Measurements from ENCODE around the gene ETV1.
"Not testable (repeated sequence)": the region's sequence is repeated elsewhere in the genome, so short reads cannot be mapped to it uniquely, and the experiment has no call there.

ETV1 gene

DNA sequence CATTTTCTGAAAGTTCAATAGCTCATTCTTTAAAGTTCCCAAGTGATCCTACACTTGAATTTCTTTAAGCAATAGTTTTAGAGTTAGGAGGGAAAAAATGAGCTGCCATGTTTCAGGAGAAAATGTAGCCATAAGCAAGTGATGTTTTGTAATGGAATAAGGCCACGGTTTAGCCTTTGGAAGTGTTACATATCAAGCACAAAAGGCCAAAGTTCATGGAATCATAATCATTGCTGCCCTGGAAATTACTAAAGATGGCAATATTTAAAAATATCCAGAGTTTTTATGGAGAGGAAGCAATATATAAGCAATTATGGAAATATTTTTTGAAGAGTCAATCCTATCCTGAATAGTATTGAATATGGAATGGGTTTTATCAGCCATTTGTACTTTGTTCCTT is 68.4 kb downstream of the ETV1 start:
- Histone ChIP-seq H3K36me3 (ENCODE audit: control insufficient read depth, insufficient read depth, low read length) (no peaks in the 10 kb centered on the region), H4K8ac (ENCODE audit: low read depth, low read length) (no peak overlapping the region), H4K5ac (ENCODE audit: low read length) (no peak overlapping the region), H3K18ac (ENCODE audit: low read length) (no peak overlapping the region), H2AK5ac (ENCODE audit: low read length) (no peak overlapping the region), H3K23ac (ENCODE audit: low read length) (no peak overlapping the region), H2BK15ac (replicated peaks; ENCODE audit: low read depth) (no peak overlapping the region), H3K4ac (ENCODE audit: low read depth, low read length) (no peak overlapping the region), H3K4me2 (ENCODE audit: low read length) (no peak overlapping the region), H3K79me1 (ENCODE audit: low read length) (no peaks in the 10 kb centered on the region), H2BK5ac (ENCODE audit: low read length) (no peak overlapping the region), H3K9ac (ENCODE audit: low read length) (no peak overlapping the region), H3K56ac (ENCODE audit: low read length) (no peak overlapping the region), H3K4me1 (ENCODE audit: control insufficient read depth, low read depth, low read length) (no peaks in the 10 kb centered on the region), H3K4me3 (ENCODE audit: low read length) (no peak overlapping the region), H3K27ac (ENCODE audit: low read depth, low read length) (no peak overlapping the region), H2BK120ac (ENCODE audit: low read depth, low read length) (no peak overlapping the region), H3K79me2 (ENCODE audit: control insufficient read depth, insufficient read depth, low read length) (no peaks in the 10 kb centered on the region), H3K27me3 (ENCODE audit: insufficient read depth, low read length, poor library complexity) (no peaks in the 10 kb centered on the region)
- DNase-seq, result no peak
- no CpG with 5 or more reads among the region's 1 CpG for WGBS (ENCODE audit: extremely low coverage, insufficient coverage, low lambda C conversion rate)

DNA sequence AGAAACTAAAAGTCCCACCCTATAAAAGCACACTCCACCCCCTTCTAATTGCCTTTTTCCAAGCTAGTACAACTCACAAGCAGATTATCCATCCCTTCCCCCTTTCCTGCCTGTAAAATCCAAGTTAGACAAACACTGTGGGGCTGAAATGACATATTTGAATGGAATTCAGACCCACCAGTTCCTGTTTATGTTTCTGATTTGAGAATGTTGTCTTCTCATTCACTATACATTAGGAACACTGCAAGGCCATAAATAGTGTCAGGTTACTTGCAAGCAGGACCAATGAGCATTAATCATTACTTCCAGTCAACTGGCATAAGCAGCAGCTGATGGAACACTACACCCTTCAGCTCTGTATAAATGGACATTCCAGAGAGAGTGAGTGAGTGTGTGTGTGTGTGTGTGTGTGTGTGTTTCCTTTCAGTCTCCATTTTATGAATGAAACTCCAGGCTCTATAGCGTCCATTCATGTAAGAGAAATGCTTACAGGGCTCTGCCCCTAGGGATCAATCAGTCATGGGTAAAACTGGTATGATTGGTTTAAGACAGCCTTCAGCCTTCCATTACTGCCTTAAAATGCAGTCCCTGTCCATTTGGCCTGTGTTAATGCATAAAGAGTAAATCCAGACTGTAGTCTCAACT is 69.3 kb downstream of the ETV1 start:
- Histone ChIP-seq H3K56ac (ENCODE audit: low read length) (no peak overlapping the region), H3K36me3 (ENCODE audit: control insufficient read depth, insufficient read depth, low read length) (no peaks in the 10 kb centered on the region), H3K27me3 (ENCODE audit: insufficient read depth, low read length, poor library complexity) (no peaks in the 10 kb centered on the region), H4K8ac (ENCODE audit: low read depth, low read length) (no peak overlapping the region), H2BK5ac (ENCODE audit: low read length) (no peak overlapping the region), H4K5ac (ENCODE audit: low read length) (no peak overlapping the region), H3K18ac (ENCODE audit: low read length) (no peak overlapping the region), H3K9ac (ENCODE audit: low read length) (no peak overlapping the region), H3K23ac (ENCODE audit: low read length) (no peak overlapping the region), H3K4me1 (ENCODE audit: control insufficient read depth, low read depth, low read length) (no peaks in the 10 kb centered on the region), H3K4ac (ENCODE audit: low read depth, low read length) (no peak overlapping the region), H2BK15ac (replicated peaks; ENCODE audit: low read depth) (no peak overlapping the region), H3K79me1 (ENCODE audit: low read length) (no peaks in the 10 kb centered on the region), H3K4me3 (ENCODE audit: low read length) (no peak overlapping the region), H2BK120ac (ENCODE audit: low read depth, low read length) (no peak overlapping the region), H3K4me2 (ENCODE audit: low read length) (no peak overlapping the region), H3K27ac (ENCODE audit: low read depth, low read length) (no peak overlapping the region), H3K79me2 (ENCODE audit: control insufficient read depth, insufficient read depth, low read length) (no peaks in the 10 kb centered on the region), H2AK5ac (ENCODE audit: low read length) (no peak overlapping the region)
- peak; percentile 40 for DNase-seq
- no CpG with 5 or more reads among the region's 1 CpG for WGBS (ENCODE audit: extremely low coverage, insufficient coverage, low lambda C conversion rate)

DNA sequence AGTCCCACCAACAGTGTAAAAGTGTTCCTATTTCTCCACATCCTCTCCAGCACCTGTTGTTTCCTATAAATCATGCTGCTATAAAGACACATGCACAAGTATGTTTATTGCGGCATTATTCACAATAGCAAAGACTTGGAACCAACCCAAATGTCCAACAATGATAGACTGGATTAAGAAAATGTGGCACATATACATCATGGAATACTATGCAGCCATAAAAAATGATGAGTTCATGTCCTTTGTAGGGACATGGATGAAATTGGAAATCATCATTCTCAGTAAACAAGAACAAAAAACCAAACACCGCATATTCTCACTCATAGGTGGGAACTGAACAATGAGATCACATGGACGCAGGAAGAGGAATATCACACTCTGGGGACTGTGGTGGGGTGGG is 71.1 kb downstream of the ETV1 start:
- H3K4me3 ChIP-seq (ENCODE audit: low read length); H3K79me2 ChIP-seq (ENCODE audit: control insufficient read depth, insufficient read depth, low read length); H4K8ac ChIP-seq (ENCODE audit: low read depth, low read length); DNase-seq; H3K4ac ChIP-seq (ENCODE audit: low read depth, low read length); H3K36me3 ChIP-seq (ENCODE audit: control insufficient read depth, insufficient read depth, low read length); H3K9ac ChIP-seq (ENCODE audit: low read length); H3K27ac ChIP-seq (ENCODE audit: low read depth, low read length); H2BK15ac ChIP-seq (replicated peaks; ENCODE audit: low read depth); H3K4me2 ChIP-seq (ENCODE audit: low read length); H2BK120ac ChIP-seq (ENCODE audit: low read depth, low read length); H3K4me1 ChIP-seq (ENCODE audit: control insufficient read depth, low read depth, low read length); H4K5ac ChIP-seq (ENCODE audit: low read length); H3K27me3 ChIP-seq (ENCODE audit: insufficient read depth, low read length, poor library complexity); H3K18ac ChIP-seq (ENCODE audit: low read length); H2BK5ac ChIP-seq (ENCODE audit: low read length); H3K79me1 ChIP-seq (ENCODE audit: low read length); H3K23ac ChIP-seq (ENCODE audit: low read length); H2AK5ac ChIP-seq (ENCODE audit: low read length); H3K56ac ChIP-seq (ENCODE audit: low read length): not testable (repeated sequence)
- no CpG with 5 or more reads among the region's 3 CpGs for WGBS (ENCODE audit: extremely low coverage, insufficient coverage, low lambda C conversion rate)

DNA sequence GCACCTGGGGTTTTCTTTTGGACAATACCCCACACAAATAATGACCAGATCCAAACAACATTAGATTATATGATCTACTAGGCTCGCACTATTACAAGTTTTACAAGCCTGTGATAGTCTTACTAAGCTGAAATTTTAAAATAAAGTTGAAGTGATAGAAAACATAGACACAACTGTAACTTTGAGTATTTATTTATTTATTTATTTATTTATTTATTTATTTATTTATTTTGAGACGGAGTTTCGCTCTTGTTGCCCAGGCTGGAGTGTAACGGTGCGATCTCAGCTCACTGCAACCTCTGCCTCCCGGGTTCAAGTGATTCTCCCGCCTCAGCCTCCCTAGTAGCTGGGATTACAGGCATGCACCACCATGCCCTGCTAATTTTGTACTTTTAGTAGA is 72.4 kb downstream of the ETV1 start:
- H4K5ac ChIP-seq (ENCODE audit: low read length); H2AK5ac ChIP-seq (ENCODE audit: low read length): not testable (repeated sequence)

DNA sequence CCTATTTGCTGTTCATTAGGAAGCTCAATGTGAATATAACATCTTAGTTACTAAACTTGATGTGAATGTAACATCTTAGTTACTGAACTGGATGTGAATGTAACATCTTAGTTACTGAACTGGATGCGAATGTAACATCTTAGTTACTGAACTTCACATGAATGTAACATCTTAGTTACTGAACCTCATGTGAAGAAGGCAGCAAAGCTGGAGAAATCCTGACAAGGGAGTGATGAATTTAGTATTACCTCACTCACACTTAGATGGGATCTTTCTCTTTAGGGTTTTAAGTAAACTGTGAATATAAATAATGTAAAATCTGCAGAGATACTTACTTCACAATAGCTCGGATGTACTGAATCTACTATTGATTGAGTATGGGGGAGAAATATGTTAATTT is 73.6 kb downstream of the ETV1 start:
- Histone ChIP-seq H3K18ac (ENCODE audit: low read length) (no peak overlapping the region), H2AK5ac (ENCODE audit: low read length) (no peak overlapping the region), H3K79me2 (ENCODE audit: control insufficient read depth, insufficient read depth, low read length) (no peaks in the 10 kb centered on the region), H2BK120ac (ENCODE audit: low read depth, low read length) (no peak overlapping the region), H3K4me1 (ENCODE audit: control insufficient read depth, low read depth, low read length) (no peaks in the 10 kb centered on the region), H3K4me2 (ENCODE audit: low read length) (no peak overlapping the region), H3K36me3 (ENCODE audit: control insufficient read depth, insufficient read depth, low read length) (no peaks in the 10 kb centered on the region), H3K56ac (ENCODE audit: low read length) (no peak overlapping the region), H3K4me3 (ENCODE audit: low read length) (no peak overlapping the region), H3K23ac (ENCODE audit: low read length) (no peak overlapping the region), H4K5ac (ENCODE audit: low read length) (no peak overlapping the region), H4K8ac (ENCODE audit: low read depth, low read length) (no peak overlapping the region), H3K4ac (ENCODE audit: low read depth, low read length) (no peak overlapping the region), H2BK15ac (replicated peaks; ENCODE audit: low read depth) (no peak overlapping the region), H3K27me3 (ENCODE audit: insufficient read depth, low read length, poor library complexity) (no peaks in the 10 kb centered on the region), H3K27ac (ENCODE audit: low read depth, low read length) (no peak overlapping the region), H3K9ac (ENCODE audit: low read length) (no peak overlapping the region), H2BK5ac (ENCODE audit: low read length) (no peak overlapping the region), H3K79me1 (ENCODE audit: low read length) (no peaks in the 10 kb centered on the region)
- WGBS (ENCODE audit: extremely low coverage, insufficient coverage, low lambda C conversion rate), result no CpG with 5 or more reads among the region's 2 CpGs
- DNase-seq, result no peak

More for the DNA sequence above, 72.4 kb downstream of the ETV1 start:
- not testable (repeated sequence) for H3K4ac ChIP-seq (ENCODE audit: low read depth, low read length); H3K79me1 ChIP-seq (ENCODE audit: low read length); H2BK5ac ChIP-seq (ENCODE audit: low read length); H3K56ac ChIP-seq (ENCODE audit: low read length); H3K36me3 ChIP-seq (ENCODE audit: control insufficient read depth, insufficient read depth, low read length); H3K27me3 ChIP-seq (ENCODE audit: insufficient read depth, low read length, poor library complexity); H3K9ac ChIP-seq (ENCODE audit: low read length); DNase-seq; H3K27ac ChIP-seq (ENCODE audit: low read depth, low read length); H3K23ac ChIP-seq (ENCODE audit: low read length); H3K4me2 ChIP-seq (ENCODE audit: low read length); H3K4me1 ChIP-seq (ENCODE audit: control insufficient read depth, low read depth, low read length); H3K18ac ChIP-seq (ENCODE audit: low read length); H2BK120ac ChIP-seq (ENCODE audit: low read depth, low read length); H3K79me2 ChIP-seq (ENCODE audit: control insufficient read depth, insufficient read depth, low read length); H4K8ac ChIP-seq (ENCODE audit: low read depth, low read length); H3K4me3 ChIP-seq (ENCODE audit: low read length); H2BK15ac ChIP-seq (replicated peaks; ENCODE audit: low read depth)
- no CpG with 5 or more reads among the region's 7 CpGs for WGBS (ENCODE audit: extremely low coverage, insufficient coverage, low lambda C conversion rate)

DNA sequence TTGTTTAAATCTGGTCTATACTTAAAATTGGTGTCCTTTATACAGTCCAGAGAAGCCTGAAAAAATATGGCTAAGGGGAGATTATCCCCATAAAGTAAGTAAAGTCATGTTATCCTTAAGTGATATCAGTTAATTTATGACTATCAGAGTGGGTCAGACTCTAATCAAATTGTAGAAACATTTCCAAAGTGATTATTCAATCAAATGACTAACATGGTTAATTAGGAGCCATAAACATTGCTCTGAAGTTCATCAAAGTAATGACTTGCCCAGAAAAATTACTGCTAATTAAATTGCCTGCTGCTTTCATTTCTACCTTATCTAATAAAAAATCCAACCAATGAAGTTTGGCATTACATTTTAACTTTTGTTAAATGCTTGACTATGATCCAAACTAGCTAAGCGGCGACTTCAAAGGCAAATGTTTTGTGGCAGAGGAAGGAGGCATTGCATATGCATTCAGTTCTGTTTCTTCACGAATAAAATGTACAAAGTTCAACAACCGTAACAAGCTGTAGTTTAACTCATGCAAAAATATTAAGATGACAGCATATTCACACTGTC is 76.7 kb downstream of the ETV1 start:
- no peak overlapping the region for H3K4me2 ChIP-seq (ENCODE audit: low read length)
- no peak overlapping the region for H3K4ac ChIP-seq (ENCODE audit: low read depth, low read length)
- H2BK120ac ChIP-seq (ENCODE audit: low read depth, low read length), result no peak overlapping the region
- H4K8ac ChIP-seq (ENCODE audit: low read depth, low read length), result no peak overlapping the region
- no CpG with 5 or more reads among the region's 4 CpGs for WGBS (ENCODE audit: extremely low coverage, insufficient coverage, low lambda C conversion rate)
- H3K4me3 ChIP-seq (ENCODE audit: low read length), result no peak overlapping the region
- no peaks in the 10 kb centered on the region for H3K4me1 ChIP-seq (ENCODE audit: control insufficient read depth, low read depth, low read length)
- H3K79me2 ChIP-seq (ENCODE audit: control insufficient read depth, insufficient read depth, low read length), result no peaks in the 10 kb centered on the region
- no peak overlapping the region for H3K18ac ChIP-seq (ENCODE audit: low read length)
- H3K27ac ChIP-seq (ENCODE audit: low read depth, low read length), result no peak overlapping the region
- no peak overlapping the region for H3K56ac ChIP-seq (ENCODE audit: low read length)
- no peaks in the 10 kb centered on the region for H3K27me3 ChIP-seq (ENCODE audit: insufficient read depth, low read length, poor library complexity)
- H2BK15ac ChIP-seq (replicated peaks; ENCODE audit: low read depth), result no peak overlapping the region
- no peak overlapping the region for H2AK5ac ChIP-seq (ENCODE audit: low read length)
- H4K5ac ChIP-seq (ENCODE audit: low read length), result no peak overlapping the region
- no peak overlapping the region for H3K9ac ChIP-seq (ENCODE audit: low read length)
- no peak overlapping the region for H3K23ac ChIP-seq (ENCODE audit: low read length)
- no peaks in the 10 kb centered on the region for H3K79me1 ChIP-seq (ENCODE audit: low read length)
- no peak for DNase-seq
- no peaks in the 10 kb centered on the region for H3K36me3 ChIP-seq (ENCODE audit: control insufficient read depth, insufficient read depth, low read length)
- no peak overlapping the region for H2BK5ac ChIP-seq (ENCODE audit: low read length)

Measured in mesendoderm (in vitro differentiated cells).